Left cardiac atrium (tissue), 4 donors: ENCODE results near the gene SPANXB1. TPM values are rescaled to one million over a fixed set of nuclear protein-coding genes. Genes with fewer than 3 reads are reported as not detected.
"Not testable (repeated sequence)": the region's sequence is repeated elsewhere in the genome, so short reads cannot be mapped to it uniquely, and the experiment has no call there.

Experiments
- ATAC-seq, 2 donors: fragments of 200-7000 bp; cut with Tn5 transposase; one replicate each; pipeline ENCODE4 v1.9.1; 2020; ENCODE audit warnings: mild to moderate bottlenecking in 2 of 2, moderate library complexity in 2 of 2
- DNase-seq: peaks from one replicate; pipeline ENCODE4 v3.0.0-alpha.2; 2020
- intact Hi-C, 2 donors: fragments of 100-400 bp; cut with DNase I; formaldehyde crosslinking; loops; one replicate each; pipeline versions ENCODE4 v1.14.1 to v1.15.1; 2022 to 2023
- long read RNA-seq: library from polyadenylated mRNA; unstranded; transcript quantifications from one replicate; pipeline ENCODE4 v2.0.0, GENCODE V29; 2021
- total RNA-seq, 2 donors: library from RNA; stranded (reverse); fragmentation: NEBNext Ultra II Directional; extraction: Animal tissue kit (Norgen Biotek cat#: 25700); gene quantifications; one replicate each; pipeline ENCODE4 v1.2.1, GENCODE V29; 2021
- donor health status: DM: no; HTN: yes; CAD: no.
- donor health status: DM: no; HTN: yes; CAD: no; lungs with severe emphysema.
- donor health status: DM: yes; HTN: yes; CAD: no.
- donor health status: Dilated cardiomyopathy.

The SPANXB1 gene
- total RNA-seq: not detected
- long read RNA-seq: 0 reads

GRCh38 chrX:141002568-141002967 is at the start of gene SPANXB1:
TSS of gene SPANXB1 (plus strand) at chrX:141002594. CDS start at chrX:141002694, 100 bp downstream.
- intact Hi-C loops, DNase-seq, ATAC-seq: not testable (repeated sequence)

- intact Hi-C loops: no loop called here
- ATAC-seq (no peak), DNase-seq (no peak)
Observed at GRCh38 chrX:140967036-140967435, 35.4 kb upstream of the SPANXB1 start.

- intact Hi-C loops: no loop called here
Observed at GRCh38 chrX:140971099-140971795, 31.1 kb upstream of the SPANXB1 start.

GRCh38 chrX:140975472-140975871 is 26.9 kb upstream of the SPANXB1 start:
- DNase-seq (no peak), ATAC-seq (peak in 1 of 2 donors; percentile 17)
- intact Hi-C loops: no loop called here

More at GRCh38 chrX:140971099-140971795, 31.1 kb upstream of the SPANXB1 start:
- ATAC-seq: no peak
- DNase-seq: no peak

GRCh38 chrX:140980271-140980670 is 22.1 kb upstream of the SPANXB1 start:
- DNase-seq (no peak), ATAC-seq (no peak)
- intact Hi-C loops: no loop called here

- ATAC-seq (no peak), DNase-seq (no peak)
- intact Hi-C loops: no loop called here
Observed at GRCh38 chrX:140983730-140984129, 18.7 kb upstream of the SPANXB1 start.

- intact Hi-C loops, DNase-seq, ATAC-seq: not testable (repeated sequence)
Observed at GRCh38 chrX:141005243-141005642, 2.8 kb downstream of the SPANXB1 start.

GRCh38 chrX:141044246-141044645 is 41.9 kb downstream of the SPANXB1 start:
- ATAC-seq, intact Hi-C loops, DNase-seq: not testable (repeated sequence)

- DNase-seq, ATAC-seq, intact Hi-C loops: not testable (repeated sequence)
Observed at GRCh38 chrX:141049878-141050277, 47.5 kb downstream of the SPANXB1 start.

GRCh38 chrX:141052098-141052497 is 49.7 kb downstream of the SPANXB1 start:
- DNase-seq, ATAC-seq, intact Hi-C loops: not testable (repeated sequence)

Other genes with a start within 250 kb of the SPANXB1 start
- gene LDOC1, start 174.5 kb downstream of the SPANXB1 start, total RNA-seq: 1 to 10 TPM; 6.2 to 7.9 TPM
- not detected for gene SPANXC, start 239.9 kb downstream of the SPANXB1 start, total RNA-seq